H9 (cell line): ENCODE measurements around the gene PPP2R3A. TPM values are rescaled to one million over a fixed set of nuclear protein-coding genes. Genes with fewer than 3 reads are reported as not detected.
"Not testable (repeated sequence)": the region's sequence is repeated elsewhere in the genome, so short reads cannot be mapped to it uniquely, and the experiment has no call there.

Experiments used
- DNase-seq: peaks from one replicate; pipeline ENCODE4 v3.0.0-alpha.2; 2017
- H2AFZ ChIP-seq: one replicate; pipeline ENCODE4 v1.6.1; 2013; ENCODE audit warnings: mild to moderate bottlenecking, low read length, control low read depth, moderate library complexity
- H2AK5ac ChIP-seq: 2 replicates; pipeline ENCODE4 v1.6.1; 2013; ENCODE audit warnings: low read length, control low read depth, mixed read lengths; ENCODE audit not compliant: insufficient read length
- H2BK120ac ChIP-seq: one replicate; pipeline ENCODE4 v1.6.1; 2013; ENCODE audit warnings: low read depth, mild to moderate bottlenecking, low read length, control low read depth, inconsistent platforms; ENCODE audit not compliant: poor library complexity, severe bottlenecking
- H2BK12ac ChIP-seq: 2 replicates; pipeline ENCODE4 v1.6.1; 2013; ENCODE audit warnings: low read length, control low read depth, mixed read lengths, low read depth; ENCODE audit not compliant: insufficient read length
- H2BK15ac ChIP-seq: 2 replicates; pipeline ENCODE4 v1.6.1; 2013; ENCODE audit warnings: low read depth, low read length, control low read depth
- H2BK20ac ChIP-seq: one replicate; pipeline ENCODE4 v1.6.1; 2013; ENCODE audit warnings: low read depth, mild to moderate bottlenecking, low read length, control low read depth, inconsistent platforms; ENCODE audit not compliant: poor library complexity, severe bottlenecking
- H2BK5ac ChIP-seq: 2 replicates; pipeline ENCODE4 v1.6.1; 2013; ENCODE audit warnings: low read length, control low read depth, mixed read lengths; ENCODE audit not compliant: insufficient read length
- H3K14ac ChIP-seq: 2 replicates; pipeline ENCODE4 v1.6.1; 2013; ENCODE audit warnings: low read length, control low read depth; ENCODE audit not compliant: insufficient read depth
- H3K18ac ChIP-seq: 2 replicates; pipeline ENCODE4 v1.6.1; 2013; ENCODE audit warnings: low read depth, mild to moderate bottlenecking, mixed read lengths, low read length, control low read depth; ENCODE audit not compliant: insufficient read length
- H3K23ac ChIP-seq: 2 replicates; pipeline ENCODE4 v1.6.1; 2013; ENCODE audit warnings: low read length, control low read depth, mixed read lengths, low read depth; ENCODE audit not compliant: insufficient read length
- H3K23me2 ChIP-seq: 2 replicates; pipeline ENCODE4 v1.6.1; 2013; ENCODE audit warnings: low read depth, mild to moderate bottlenecking, mixed read lengths, low read length, control low read depth; ENCODE audit not compliant: insufficient read length, poor library complexity, severe bottlenecking
- H3K27ac ChIP-seq: 2 replicates; pipeline ENCODE4 v1.5.1; 2013; ENCODE audit warnings: low read length, control low read depth, mixed read lengths, low read depth; ENCODE audit not compliant: insufficient read length
- H3K27me3 ChIP-seq: 2 replicates; pipeline ENCODE4 v1.6.1; 2013; ENCODE audit warnings: low read length, control low read depth, inconsistent platforms; ENCODE audit not compliant: insufficient read depth
- H3K4ac ChIP-seq: 2 replicates; pipeline ENCODE4 v1.6.1; 2013; ENCODE audit warnings: low read depth, mild to moderate bottlenecking, control low read depth, inconsistent platforms, low read length, moderate library complexity
- H3K4me1 ChIP-seq: 2 replicates; pipeline ENCODE4 v1.6.1; 2013; ENCODE audit warnings: low read length, control low read depth, inconsistent platforms; ENCODE audit not compliant: insufficient read depth
- H3K4me2 ChIP-seq: 2 replicates; pipeline ENCODE4 v1.6.1; 2013; ENCODE audit warnings: low read length, control low read depth, mixed read lengths; ENCODE audit not compliant: insufficient read length, insufficient read depth
- H3K56ac ChIP-seq: 2 replicates; pipeline ENCODE4 v1.6.1; 2013; ENCODE audit warnings: low read depth, mild to moderate bottlenecking, mixed read lengths, low read length, control low read depth; ENCODE audit not compliant: insufficient read length
- H3K79me1 ChIP-seq: 2 replicates; pipeline ENCODE4 v1.6.1; 2013; ENCODE audit warnings: low read depth, mild to moderate bottlenecking, moderate library complexity, low read length, control low read depth, inconsistent platforms; ENCODE audit not compliant: insufficient read depth, poor library complexity, severe bottlenecking
- H3K79me2 ChIP-seq: 2 replicates; pipeline ENCODE4 v1.6.1; 2013; ENCODE audit warnings: low read length, control low read depth, inconsistent platforms; ENCODE audit not compliant: insufficient read depth
- H3K9ac ChIP-seq: 2 replicates; pipeline ENCODE4 v1.6.1; 2013; ENCODE audit warnings: low read length, control low read depth, mixed read lengths; ENCODE audit not compliant: insufficient read length; ENCODE audit errors: extremely low read depth
- H3K9me3 ChIP-seq: one replicate; pipeline ENCODE4 v1.6.1; 2013; ENCODE audit warnings: low read depth, low read length, inconsistent platforms; ENCODE audit not compliant: control insufficient read depth
- H3T11ph ChIP-seq: one replicate; pipeline ENCODE4 v1.6.1; 2013; ENCODE audit warnings: mild to moderate bottlenecking, low read length, control low read depth, inconsistent platforms
- H4K20me1 ChIP-seq: one replicate; pipeline ENCODE4 v1.6.1; 2013; ENCODE audit not compliant: control insufficient read depth, insufficient read length, insufficient read depth
- H4K5ac ChIP-seq: 2 replicates; pipeline ENCODE4 v1.6.1; 2013; ENCODE audit warnings: low read depth, mild to moderate bottlenecking, mixed read lengths, low read length, control low read depth; ENCODE audit not compliant: insufficient read length
- H4K8ac ChIP-seq: replicated peaks from 2 replicates; pipeline ENCODE4 v1.6.1; 2013; ENCODE audit warnings: low read length, control low read depth, mixed read lengths, low read depth; ENCODE audit not compliant: insufficient read length
- H4K91ac ChIP-seq: 2 replicates; pipeline ENCODE4 v1.6.1; 2013; ENCODE audit warnings: low read depth, mild to moderate bottlenecking, moderate library complexity, mixed read lengths, low read length, control low read depth; ENCODE audit not compliant: insufficient read length
- H3K27ac Mint-ChIP-seq, 3 experiments: 2 replicates in 2 of 3; 3 replicates in 1 of 3; pipeline ENCODE4 v1.8.0; 2020 to 2021; ENCODE audit warnings: mixed read lengths in 3 of 3, mild to moderate bottlenecking in 1 of 3, moderate library complexity in 1 of 3
- H3K27me3 Mint-ChIP-seq: 2 replicates; pipeline ENCODE4 v1.8.0; 2021; ENCODE audit warnings: low read depth, mild to moderate bottlenecking, moderate library complexity, mixed read lengths
- H3K36me3 Mint-ChIP-seq, 3 experiments: 2 replicates in 2 of 3; 3 replicates in 1 of 3; pipeline ENCODE4 v1.8.0; 2020 to 2021; ENCODE audit warnings: low read depth in 3 of 3, mixed read lengths in 3 of 3; ENCODE audit not compliant: insufficient read depth in 1 of 3
- H3K4me1 Mint-ChIP-seq, 2 experiments: 2 replicates each; pipeline ENCODE4 v1.8.0; 2020; ENCODE audit warnings: mixed read lengths in 2 of 2
- H3K4me3 Mint-ChIP-seq, 2 experiments: 2 replicates in 1 of 2; 3 replicates in 1 of 2; pipeline ENCODE4 v1.8.0; 2020 to 2021; ENCODE audit warnings: mild to moderate bottlenecking in 2 of 2, mixed read lengths in 2 of 2, moderate library complexity in 1 of 2
- H3K9me3 Mint-ChIP-seq, 2 experiments: 2 replicates in 1 of 2; 3 replicates in 1 of 2; pipeline ENCODE4 v1.8.0; 2020; ENCODE audit warnings: mild to moderate bottlenecking in 2 of 2, mixed read lengths in 2 of 2, moderate library complexity in 1 of 2
- WGBS: extraction: QIAGEN DNeasy Blood & Tissue Kit; methylation state at CpG from one replicate; pipeline ENCODE4 v1.1.7; 2013; ENCODE audit warnings: missing lambda C conversion rate, low lambda C conversion rate, mixed read lengths; ENCODE audit not compliant: insufficient read length; ENCODE audit errors: extremely low coverage; 5-methylcytosine and 5-hydroxymethylcytosine counted together
- total RNA-seq: library from RNA; stranded (reverse); gene quantifications from 2 replicates; pipeline ENCODE4 v1.2.1, GENCODE V29; 2021

Gene PPP2R3A
- total RNA-seq, 1 experiment from 2014 or later = 12.4 TPM

DNA sequence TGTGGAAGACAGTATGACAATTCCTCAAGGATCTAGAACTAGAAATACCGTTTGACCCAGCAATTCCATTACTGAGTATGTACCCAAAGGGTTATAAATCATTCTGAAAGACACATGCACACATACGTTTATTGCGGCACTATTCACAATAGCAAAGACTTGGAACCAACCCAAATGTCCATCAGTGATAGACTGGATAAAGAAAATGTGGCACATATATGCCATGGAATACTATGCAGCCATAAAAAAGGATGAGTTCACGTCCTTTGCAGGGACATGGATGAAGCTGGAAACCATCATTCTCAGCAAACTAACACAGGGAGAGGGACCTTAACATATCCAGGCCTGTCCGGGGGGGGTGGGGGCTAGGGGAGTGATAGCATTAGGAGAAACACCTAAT, 154.3 kb downstream of the PPP2R3A start:
- H3K4me2 ChIP-seq, H3K56ac ChIP-seq, H4K8ac ChIP-seq, H3K27me3 ChIP-seq, H3K14ac ChIP-seq, H4K20me1 ChIP-seq, H3K27ac Mint-ChIP-seq, H3K4me1 ChIP-seq, H3K79me2 ChIP-seq, H4K91ac ChIP-seq, H3K18ac ChIP-seq, H3K27ac ChIP-seq, H2AK5ac ChIP-seq, H3K79me1 ChIP-seq, H2BK5ac ChIP-seq, H3K9ac ChIP-seq, H2BK12ac ChIP-seq, H3K23me2 ChIP-seq, H2BK20ac ChIP-seq, H3K27me3 Mint-ChIP-seq, H3K4ac ChIP-seq, H2BK120ac ChIP-seq, H3K23ac ChIP-seq, H2AFZ ChIP-seq, H2BK15ac ChIP-seq, H4K5ac ChIP-seq, H3T11ph ChIP-seq, H3K4me3 Mint-ChIP-seq, H3K9me3 ChIP-seq, H3K4me1 Mint-ChIP-seq, DNase-seq: not testable (repeated sequence)
- peaks cover 15 to 46% (median 21%) of the 10 kb centered on the region in 3 experiments for H3K36me3 Mint-ChIP-seq
- peaks cover 20 to 49% of the 10 kb centered on the region in 2 experiments for H3K9me3 Mint-ChIP-seq
- no CpG with 5 or more reads among the region's 5 CpGs for WGBS
